NK-92 (cell line): ENCODE measurements around the gene MSRB1.
"Not testable (repeated sequence)": the region's sequence is repeated elsewhere in the genome, so short reads cannot be mapped to it uniquely, and the experiment has no call there.

Experiments
- DNase-seq: peaks from one replicate; lab custom pipeline; 2025; ENCODE audit not compliant: unreplicated experiment; lab: John Stamatoyannopoulos, UW

Gene MSRB1

DNA sequence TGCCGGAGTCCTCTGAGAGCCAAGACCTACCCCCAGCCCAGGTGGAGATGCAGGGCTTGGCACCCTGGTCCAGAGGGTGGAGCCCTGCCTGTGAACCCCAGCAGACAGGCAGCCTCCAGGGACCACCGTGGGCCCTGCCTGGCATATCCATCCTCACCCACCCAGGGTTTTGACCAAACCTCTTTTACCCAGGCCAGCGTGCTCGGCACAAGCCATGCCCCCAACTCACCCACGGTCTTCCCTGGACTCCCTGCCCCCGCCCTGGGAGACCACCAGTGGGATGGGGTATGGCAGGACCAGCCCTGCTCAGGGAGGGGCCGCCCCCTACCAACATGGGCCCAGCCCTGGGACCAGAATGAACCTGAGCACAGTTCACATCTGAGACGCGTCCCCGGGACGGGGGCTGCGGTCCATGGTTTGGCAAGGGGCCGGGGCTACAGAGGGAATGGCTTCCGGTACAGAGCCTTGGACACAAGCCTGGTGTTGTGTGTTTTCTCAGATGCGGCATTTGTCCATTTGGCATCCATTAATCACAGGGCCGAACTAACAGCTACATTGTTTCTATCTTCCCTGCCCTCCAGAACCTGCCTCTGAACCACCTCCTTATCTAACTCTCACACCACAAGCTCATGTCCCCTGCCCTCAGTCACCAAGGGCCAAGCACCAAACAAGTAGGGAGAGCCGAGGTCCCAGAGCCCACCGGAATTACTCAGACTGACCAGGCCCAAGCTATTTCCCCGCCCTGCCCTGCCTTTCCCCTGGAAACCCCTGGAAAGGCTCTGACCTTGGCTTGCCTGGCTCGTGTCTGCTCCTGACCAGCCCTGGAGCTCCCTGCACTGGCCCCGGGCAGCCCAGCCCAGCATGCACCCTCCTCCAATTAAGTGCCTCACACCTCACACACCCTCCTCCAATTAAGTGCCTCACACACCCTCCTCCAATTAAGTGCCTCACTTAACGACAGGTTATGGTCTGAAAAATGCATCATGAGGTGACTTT lies 38.9 kb downstream of the MSRB1 start:
- DNase-seq: no peak

DNA sequence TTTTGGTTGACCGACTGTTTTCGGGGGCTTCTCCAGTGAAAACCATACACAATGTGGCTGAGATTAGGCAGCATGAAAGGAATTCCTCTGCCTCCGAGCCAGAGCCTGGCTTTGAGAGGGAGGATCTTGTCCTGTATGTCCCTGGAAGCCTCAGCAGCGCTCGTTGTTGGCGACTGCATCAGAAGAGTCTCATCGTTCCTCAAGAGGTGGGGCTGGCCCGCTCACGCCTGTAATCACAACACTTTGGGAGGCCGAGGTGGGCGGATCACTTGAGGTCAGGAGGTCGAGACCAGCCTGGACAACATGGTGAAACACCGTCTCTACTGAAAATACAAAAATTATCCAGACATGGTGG lies 39.8 kb downstream of the MSRB1 start:
- DNase-seq: no peak

DNA sequence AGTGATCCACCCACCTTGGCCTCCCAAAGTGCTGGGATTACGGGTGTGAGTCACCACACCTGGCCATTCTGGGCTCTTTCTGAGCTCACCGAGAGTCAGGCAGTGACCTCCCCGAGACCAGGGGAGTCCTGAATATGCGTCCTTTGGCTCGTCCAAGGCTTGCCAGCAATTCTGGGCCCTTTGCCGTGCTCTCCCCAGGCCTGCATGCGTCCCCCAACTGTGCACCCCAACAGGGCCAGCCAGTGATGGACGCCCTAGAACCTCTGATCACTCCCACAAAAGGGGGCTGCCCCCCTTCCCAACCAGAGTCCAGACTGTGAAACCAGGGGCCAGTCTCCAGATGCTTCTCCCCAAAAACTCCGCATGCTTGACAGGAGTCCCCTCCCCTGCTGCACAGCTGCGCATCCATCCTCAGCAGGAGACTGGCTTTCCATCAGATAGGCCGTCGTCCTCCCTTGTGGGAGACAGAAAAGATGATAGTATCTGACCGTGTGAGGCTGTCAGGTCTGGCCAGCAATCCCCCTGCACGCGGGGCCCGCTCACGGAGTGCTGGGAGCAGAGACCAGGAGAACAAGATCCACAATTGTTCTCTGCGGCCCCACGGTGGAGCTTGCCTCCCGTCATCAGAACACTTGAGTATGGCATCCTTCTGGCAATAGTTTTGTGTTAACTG lies 40.3 kb downstream of the MSRB1 start:
- DNase-seq: no peak

DNA sequence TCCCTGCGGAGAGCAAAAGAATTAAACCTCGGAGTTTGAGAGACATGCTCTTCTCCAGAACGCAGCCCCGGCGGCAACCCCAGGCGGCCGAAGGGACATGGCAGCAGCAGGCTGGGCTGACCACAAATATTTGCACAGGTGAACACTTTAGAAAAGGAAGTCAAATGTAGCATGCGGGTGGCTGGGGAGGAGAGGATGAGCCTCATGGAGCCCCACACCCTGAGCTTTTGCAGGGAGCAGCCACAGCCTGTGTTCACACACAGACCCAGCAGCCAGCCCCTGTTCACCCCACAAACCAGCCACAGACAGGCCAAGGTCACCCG lies 42.6 kb downstream of the MSRB1 start:
- DNase-seq: no peak

DNA sequence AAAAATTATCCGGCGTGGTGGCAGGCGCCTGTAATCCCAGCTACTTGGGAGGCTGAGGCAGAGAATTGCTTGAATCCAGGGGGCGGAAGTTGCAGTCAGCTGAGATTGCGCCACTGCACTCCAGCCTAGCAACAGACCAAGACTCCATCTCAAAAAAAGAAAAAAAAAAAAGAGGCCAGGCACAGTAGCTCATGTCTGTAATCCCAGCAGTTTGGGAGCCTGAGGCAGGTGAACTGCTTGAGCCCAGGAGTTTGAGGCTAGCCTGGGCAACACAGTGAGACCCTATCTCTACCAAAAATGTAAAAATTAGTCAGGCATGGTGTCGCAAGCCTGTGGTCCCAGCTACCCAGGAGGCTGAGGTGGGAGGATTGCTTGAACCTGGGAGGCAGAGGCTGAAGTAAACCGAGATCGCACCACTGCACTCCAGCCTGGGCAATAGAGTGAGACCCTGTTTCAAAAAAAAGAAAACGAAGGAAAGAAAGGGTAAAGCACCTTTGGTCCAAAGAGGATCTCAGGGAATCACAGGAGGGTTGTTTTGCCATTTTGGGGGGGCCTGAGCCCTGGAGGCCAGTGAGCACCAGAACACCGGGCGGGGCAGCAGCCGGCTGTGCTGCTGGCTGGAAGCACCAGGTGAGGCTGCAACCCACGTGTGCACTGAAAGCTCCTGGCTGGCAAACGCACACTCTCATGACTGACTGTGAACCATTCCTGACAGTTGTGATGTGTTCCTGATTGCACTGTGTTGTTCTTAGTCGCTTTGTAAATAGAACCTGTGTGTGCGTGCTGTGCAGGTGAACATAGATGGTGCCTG lies 43.2 kb downstream of the MSRB1 start:
- no peak for DNase-seq

DNA sequence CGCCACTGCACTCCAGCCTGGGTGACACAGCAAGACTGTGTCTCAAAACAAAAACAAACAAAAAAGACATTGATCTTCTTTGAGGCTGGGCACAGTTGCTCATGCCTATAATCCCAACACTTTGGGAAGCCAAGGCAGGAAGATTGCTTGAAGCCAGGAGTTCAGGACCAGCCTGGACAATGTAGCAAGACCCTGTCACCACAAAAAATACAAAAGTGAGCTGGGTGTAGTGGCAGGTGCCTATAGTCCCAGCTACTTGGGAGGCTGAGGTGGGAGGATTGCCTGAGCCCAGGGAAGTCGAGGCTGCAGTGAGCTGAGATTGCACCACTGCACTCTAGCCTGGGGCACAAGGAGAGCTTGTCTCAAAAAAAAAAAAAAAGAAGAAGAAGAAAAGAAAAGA lies 45.3 kb downstream of the MSRB1 start:
- not testable (repeated sequence) for DNase-seq

DNA sequence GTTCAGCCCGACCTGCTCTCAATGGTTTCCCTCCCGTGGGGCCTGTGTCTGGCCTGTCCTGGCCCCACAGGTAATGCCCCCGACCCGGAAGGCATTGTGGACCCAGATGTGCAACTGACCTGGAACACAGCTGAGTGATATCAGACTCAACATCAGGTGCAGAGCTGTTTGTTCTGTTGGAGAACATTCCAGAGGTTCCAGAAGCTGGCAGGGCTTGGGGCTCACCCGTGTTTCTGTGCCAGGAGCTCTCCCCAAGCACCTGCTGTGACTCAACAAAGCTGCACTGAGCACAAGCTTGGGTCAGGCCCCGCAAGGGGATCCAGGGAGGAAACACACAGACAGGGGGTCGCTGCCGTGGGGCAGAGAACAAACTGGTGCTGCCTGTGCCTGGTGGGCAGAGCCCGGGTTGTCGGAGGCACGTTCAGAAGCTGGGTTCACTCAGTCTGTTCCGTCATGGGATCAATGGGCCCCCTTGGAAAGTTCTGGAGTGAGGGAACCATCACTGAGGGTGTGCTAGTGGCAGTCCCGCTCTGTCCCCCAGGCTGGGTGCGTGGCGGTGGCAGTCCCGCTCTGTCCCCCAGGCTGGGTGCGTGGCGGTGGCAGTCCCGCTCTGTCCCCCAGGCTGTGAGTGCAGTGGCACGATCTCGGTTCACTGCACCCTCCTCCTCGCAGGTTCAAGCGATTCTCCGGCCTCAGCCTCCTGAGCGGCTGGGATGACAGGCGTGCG lies 46.9 kb downstream of the MSRB1 start:
- no peak for DNase-seq

DNA sequence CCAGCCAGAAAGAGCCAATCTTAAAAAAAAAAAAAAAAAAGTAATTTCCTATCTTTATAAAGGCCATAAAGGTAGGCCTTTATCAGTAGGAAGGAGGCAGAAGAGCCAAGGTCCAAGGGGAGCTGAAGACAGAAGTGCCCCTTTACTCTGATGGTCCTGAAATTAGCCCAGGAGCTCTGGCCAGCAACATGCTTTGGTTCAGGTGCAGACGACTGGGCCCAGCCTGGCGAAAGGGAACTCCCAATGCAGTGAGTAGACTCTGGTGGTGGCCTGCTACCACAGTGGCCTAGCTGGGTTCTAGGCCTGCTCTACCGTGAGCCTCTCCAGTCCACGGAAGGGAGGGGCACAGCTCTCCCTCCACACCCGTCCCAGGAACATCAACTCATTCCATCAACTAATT lies 47.9 kb downstream of the MSRB1 start:
- DNase-seq: no peak

DNA sequence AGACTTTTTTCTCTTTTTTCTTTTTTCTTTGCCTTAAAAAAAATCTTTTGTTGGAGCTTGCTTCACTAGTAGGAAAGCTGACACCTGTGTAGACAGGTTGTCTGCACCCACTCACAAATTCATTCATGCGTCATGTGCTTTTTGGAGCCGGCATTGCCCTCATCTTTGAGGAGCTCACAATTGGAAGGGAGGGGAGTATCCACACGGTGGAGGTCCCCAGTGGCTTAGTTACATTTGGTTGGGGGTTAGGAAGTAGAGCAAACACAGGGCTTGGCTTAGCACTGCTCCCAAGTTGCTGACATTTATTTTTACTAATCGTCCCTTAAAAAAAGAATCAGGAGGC lies 52.3 kb downstream of the MSRB1 start:
- no peak for DNase-seq

DNA sequence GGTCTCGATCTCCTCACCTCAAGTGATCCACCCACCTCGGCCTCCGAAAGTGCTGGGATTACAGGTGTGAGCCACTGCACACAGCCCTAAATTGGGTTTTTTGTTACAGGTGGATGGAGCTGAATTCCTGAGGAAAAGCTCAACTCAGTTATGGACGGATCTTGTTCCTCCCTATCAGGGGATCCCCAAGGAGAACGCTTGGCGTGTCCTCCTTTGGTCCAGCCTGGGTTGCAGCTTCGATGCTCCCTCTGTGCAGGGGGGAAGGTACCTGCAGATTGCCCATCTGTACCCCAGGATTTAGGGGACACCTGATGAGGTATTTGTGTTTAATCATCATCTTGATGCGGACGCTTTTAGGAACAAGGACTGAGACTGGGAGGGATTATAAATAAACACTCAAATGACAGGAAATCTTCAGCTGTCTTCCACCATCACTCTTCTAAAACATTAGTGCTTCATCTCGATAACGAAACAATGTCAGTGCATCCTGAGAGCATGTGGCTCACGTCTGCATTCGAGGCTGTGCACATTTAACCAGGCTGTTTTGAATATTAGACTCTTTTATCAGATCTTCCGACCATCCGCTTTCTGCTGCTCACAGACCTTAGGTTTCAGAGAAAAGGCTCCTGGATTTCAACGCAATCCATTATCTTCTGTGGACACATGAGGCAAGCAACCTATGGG lies 52.8 kb downstream of the MSRB1 start:
- DNase-seq: no peak
